ENCODE data around the gene MED27.

The MED27 gene

DNA sequence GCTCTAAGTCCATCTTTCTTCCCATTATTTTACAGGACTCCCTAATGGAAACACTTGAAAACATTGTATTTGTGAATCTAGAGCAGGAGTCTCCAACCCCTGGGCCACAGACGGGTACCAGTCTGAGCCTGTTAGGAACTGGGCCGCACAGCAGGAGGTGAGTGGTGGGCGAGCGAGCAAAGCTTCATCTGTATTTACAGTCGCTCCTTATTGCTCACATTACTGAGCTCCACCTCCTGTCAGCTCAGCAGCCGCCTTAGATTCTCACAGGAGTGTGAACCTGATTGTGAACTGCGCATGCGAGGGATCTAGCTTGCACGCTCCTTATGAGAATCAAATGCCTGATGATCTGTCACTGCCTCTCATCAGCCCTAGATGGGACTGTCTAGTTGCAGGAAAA lies 111.0 kb downstream of the MED27 start:
- TF ChIP-seq CTCF (conservative IDR thresholded peaks at IDR 0.05; ENCODE audit: low read length) (no peak), EZH2phosphoT487 (IDR thresholded peaks at IDR 0.05; ENCODE audit: borderline replicate concordance) (no peak)
- H3K4me2 ChIP-seq (ENCODE audit: low read depth, low read length, poor library complexity, severe bottlenecking) = no peak overlapping the region
- H3K79me2 ChIP-seq (ENCODE audit: insufficient read depth, low read length) = no peaks in the 10 kb centered on the region
- H4K20me1 ChIP-seq (ENCODE audit: insufficient read depth, low read length, poor library complexity, severe bottlenecking) = no peaks in the 10 kb centered on the region
- H2AFZ ChIP-seq (ENCODE audit: low read length) = no peak overlapping the region
- 0 out of 2 replicates have a peak, but pooled peaks cover 3% of the 10 kb centered on the region for H3K36me3 ChIP-seq (ENCODE audit: insufficient read depth, low read length)
- H3K9me2 ChIP-seq (replicated peaks; ENCODE audit: low read depth, low read length) = no peaks in the 10 kb centered on the region
- no peaks in the 10 kb centered on the region for H3K9me3 ChIP-seq (ENCODE audit: insufficient read depth, low read depth, low read length)
- no peaks in the 10 kb centered on the region for H3K27me3 ChIP-seq (ENCODE audit: insufficient read depth, low read length, poor library complexity, severe bottlenecking)
- H3K4me3 ChIP-seq (ENCODE audit: low read length, poor library complexity, severe bottlenecking) = no peak overlapping the region
- H3K9ac ChIP-seq (ENCODE audit: low read depth, low read length, poor library complexity, severe bottlenecking) = no peak overlapping the region
- no peaks in the 10 kb centered on the region for H3K4me1 ChIP-seq (ENCODE audit: insufficient read depth, low read length, poor library complexity, severe bottlenecking)
- H3F3A ChIP-seq (ENCODE audit: low read depth) = no peaks in the 10 kb centered on the region

DNA sequence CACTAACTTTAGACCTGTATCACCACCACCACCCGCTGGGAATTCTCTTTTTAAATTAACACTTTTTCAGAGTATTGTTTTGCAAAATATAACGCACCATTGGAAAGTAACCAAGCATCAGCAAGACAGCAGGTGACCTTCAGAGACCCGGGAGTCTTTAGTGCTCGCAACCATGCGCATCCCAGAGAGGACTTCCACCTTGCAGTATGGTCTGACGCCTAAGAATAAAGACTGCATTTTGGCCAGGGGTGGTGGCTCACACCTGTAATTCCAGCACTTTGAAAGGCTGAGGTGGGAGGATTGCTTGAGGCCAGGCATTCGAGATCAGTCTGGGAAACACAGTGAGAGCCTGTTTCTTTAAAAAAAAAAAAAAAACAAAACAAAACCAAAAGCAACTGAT lies 113.8 kb downstream of the MED27 start:
- H4K20me1 ChIP-seq (ENCODE audit: insufficient read depth, low read length, poor library complexity, severe bottlenecking) = no peaks in the 10 kb centered on the region
- no peak overlapping the region for H2AFZ ChIP-seq (ENCODE audit: low read length)
- H3F3A ChIP-seq (ENCODE audit: low read depth) = no peaks in the 10 kb centered on the region
- H3K4me1 ChIP-seq (ENCODE audit: insufficient read depth, low read length, poor library complexity, severe bottlenecking) = no peaks in the 10 kb centered on the region
- no peaks in the 10 kb centered on the region for H3K9me2 ChIP-seq (replicated peaks; ENCODE audit: low read depth, low read length)
- no peaks in the 10 kb centered on the region for H3K9me3 ChIP-seq (ENCODE audit: insufficient read depth, low read depth, low read length)
- TF ChIP-seq CTCF (conservative IDR thresholded peaks at IDR 0.05; ENCODE audit: low read length) (no peak), EZH2phosphoT487 (IDR thresholded peaks at IDR 0.05; ENCODE audit: borderline replicate concordance) (no peak)
- H3K36me3 ChIP-seq (ENCODE audit: insufficient read depth, low read length) = 0 out of 2 replicates have a peak, but pooled peaks cover 3% of the 10 kb centered on the region
- no peak overlapping the region for H3K4me2 ChIP-seq (ENCODE audit: low read depth, low read length, poor library complexity, severe bottlenecking)
- no peaks in the 10 kb centered on the region for H3K79me2 ChIP-seq (ENCODE audit: insufficient read depth, low read length)
- H3K4me3 ChIP-seq (ENCODE audit: low read length, poor library complexity, severe bottlenecking) = no peak overlapping the region
- no peak overlapping the region for H3K9ac ChIP-seq (ENCODE audit: low read depth, low read length, poor library complexity, severe bottlenecking)
- no peaks in the 10 kb centered on the region for H3K27me3 ChIP-seq (ENCODE audit: insufficient read depth, low read length, poor library complexity, severe bottlenecking)

- H4K20me1 ChIP-seq (ENCODE audit: insufficient read depth, low read length, poor library complexity, severe bottlenecking) = no peaks in the 10 kb centered on the region
- no peak overlapping the region for H3K9ac ChIP-seq (ENCODE audit: low read depth, low read length, poor library complexity, severe bottlenecking)
- no peak overlapping the region for H3K4me2 ChIP-seq (ENCODE audit: low read depth, low read length, poor library complexity, severe bottlenecking)
- no peaks in the 10 kb centered on the region for H3F3A ChIP-seq (ENCODE audit: low read depth)
- no peak overlapping the region for H2AFZ ChIP-seq (ENCODE audit: low read length)
- H3K36me3 ChIP-seq (ENCODE audit: insufficient read depth, low read length) = 0 out of 2 replicates have a peak, but pooled peaks cover 3% of the 10 kb centered on the region
- H3K9me3 ChIP-seq (ENCODE audit: insufficient read depth, low read depth, low read length) = no peaks in the 10 kb centered on the region
- H3K79me2 ChIP-seq (ENCODE audit: insufficient read depth, low read length) = no peaks in the 10 kb centered on the region
- TF ChIP-seq EZH2phosphoT487 (IDR thresholded peaks at IDR 0.05; ENCODE audit: borderline replicate concordance) = no peak
- TF ChIP-seq CTCF (conservative IDR thresholded peaks at IDR 0.05; ENCODE audit: low read length) = no peak
- H3K27me3 ChIP-seq (ENCODE audit: insufficient read depth, low read length, poor library complexity, severe bottlenecking) = no peaks in the 10 kb centered on the region
- H3K9me2 ChIP-seq (replicated peaks; ENCODE audit: low read depth, low read length) = no peaks in the 10 kb centered on the region
- no peak overlapping the region for H3K4me3 ChIP-seq (ENCODE audit: low read length, poor library complexity, severe bottlenecking)
- no peaks in the 10 kb centered on the region for H3K4me1 ChIP-seq (ENCODE audit: insufficient read depth, low read length, poor library complexity, severe bottlenecking)
These were observed 114.6 kb downstream of the MED27 start for GRCh38 chr9:131965103-131965502.
